GM13976 (cell line): ENCODE results near the gene PDK1.

Experiments used
- DNase-seq: peaks from one replicate; pipeline ENCODE4 v3.0.0; 2012; ENCODE audit warnings: low spot score
- CTCF ChIP-seq: IDR thresholded peaks from 2 replicates; pipeline ENCODE4 v1.5.1; 2012; ENCODE audit warnings: borderline replicate concordance, mild to moderate bottlenecking; ENCODE audit not compliant: insufficient read depth; ENCODE audit errors: extremely low read depth, missing control alignments, control extremely low read depth
- in situ Hi-C: fragments of 300-500 bp; cut with MboI; formaldehyde crosslinking; loops from one replicate; pipeline ENCODE4 v1.12.0; 2022; ENCODE audit warnings: low sequenced_read_pairs, mixed read lengths, inconsistent platforms; ENCODE audit not compliant: unreplicated experiment

The PDK1 gene

DNA sequence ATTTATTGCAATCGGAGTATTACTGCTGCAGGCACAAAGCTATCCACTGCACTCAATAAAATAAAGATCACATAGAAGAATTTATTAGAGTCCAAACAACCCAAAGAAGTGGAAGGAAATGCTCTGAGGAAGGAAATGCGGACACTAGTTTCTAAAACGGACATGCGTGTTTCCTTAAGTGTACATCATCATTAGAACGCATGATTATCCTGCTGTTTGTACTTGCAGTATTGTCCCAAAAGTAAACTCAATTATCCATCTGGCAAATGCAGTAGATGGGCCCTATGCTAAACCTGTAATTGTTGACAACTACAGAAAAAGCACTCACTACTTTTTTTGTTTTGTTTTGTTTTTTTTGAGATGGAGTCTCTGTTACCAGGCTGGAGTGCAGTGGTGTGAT lies 53.6 kb downstream of the PDK1 start:
- TF ChIP-seq CTCF, result no peak
- in situ Hi-C loops, result no loop called here
- no peak for DNase-seq

GRCh38 chr2:172612051-172612450 lies 56.2 kb downstream of the PDK1 start:
- in situ Hi-C loops, result no loop called here
- no peak for DNase-seq
- TF ChIP-seq CTCF, result no peak

- DNase-seq, result peak; percentile 25
- no peak for TF ChIP-seq CTCF
- in situ Hi-C loops, result no loop called here
Measured at GRCh38 chr2:172613040-172613439, 57.1 kb downstream of the PDK1 start.

GRCh38 chr2:172613615-172614231 lies 57.8 kb downstream of the PDK1 start:
- in situ Hi-C loops, result no loop called here
- no peak for DNase-seq
- TF ChIP-seq CTCF, result no peak

DNA sequence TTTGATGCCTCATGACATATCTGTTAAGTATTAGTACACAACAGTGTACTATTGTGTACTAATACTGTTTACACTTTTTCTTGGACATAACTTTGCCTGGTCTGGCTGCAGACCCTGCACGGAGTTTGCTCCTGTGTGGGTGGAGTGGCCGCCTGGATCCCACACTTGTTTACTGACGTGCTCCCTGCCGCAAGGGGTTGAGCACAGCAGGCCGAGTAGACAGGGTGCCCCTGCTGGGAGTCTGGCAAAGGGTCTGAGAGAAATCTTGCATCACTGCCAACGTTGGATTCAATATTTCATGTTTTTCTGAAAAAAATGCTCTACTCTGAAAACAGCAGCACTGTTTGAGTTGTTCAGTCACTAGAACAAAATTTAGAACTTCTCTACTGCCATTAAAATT lies 59.0 kb downstream of the PDK1 start:
- in situ Hi-C loops, result no loop called here
- no peak for DNase-seq
- TF ChIP-seq CTCF, result no peak

- in situ Hi-C loops, result no loop called here
- no peak for TF ChIP-seq CTCF
Measured at GRCh38 chr2:172615727-172616261, 59.9 kb downstream of the PDK1 start.

More at GRCh38 chr2:172615727-172616261, 59.9 kb downstream of the PDK1 start:
- DNase-seq, result no peak
